H1 (cell line): ENCODE measurements around the gene MYCBP2. TPM values are rescaled to one million over a fixed set of nuclear protein-coding genes. Genes with fewer than 3 reads are reported as not detected.

Source experiments
- CTCF ChIA-PET: fragments of 300-600 bp; sonication (Branson Sonifier 250); formaldehyde crosslinking; loops from one replicate; lab custom pipeline; 2021; ENCODE audit not compliant: partially characterized antibody; lab: Charles Lee
- POLR2A ChIA-PET: fragments of 300-600 bp; sonication (Branson Sonifier 250); formaldehyde crosslinking; loops from one replicate; lab custom pipeline; 2021; ENCODE audit warnings: inconsistent platforms; ENCODE audit not compliant: partially characterized antibody; lab: Charles Lee
- DNase-seq, 2 experiments: peaks; one replicate each; pipeline versions ENCODE4 v3.0.0 to v3.0.0-alpha.2; 2010 to 2022; ENCODE audit warnings: low spot score in 2 of 2, low read depth in 1 of 2, mixed read lengths in 1 of 2
- FAIRE-seq: peaks from 2 replicates; lab custom pipeline; 2011; peaks lifted over from hg19 to GRCh38; lab: Jason Lieb, UNC
- H2AFZ ChIP-seq: 2 replicates; pipeline ENCODE4 v1.8.1; 2012; ENCODE audit warnings: low read length, inconsistent platforms
- H2AK5ac ChIP-seq: 2 replicates; pipeline ENCODE4 v1.6.1; 2013; ENCODE audit warnings: low read depth, low read length
- H2BK120ac ChIP-seq: replicated peaks from 2 replicates; pipeline ENCODE3; 2013; ENCODE audit warnings: low read depth, low read length, inconsistent platforms
- H2BK12ac ChIP-seq: 2 replicates; pipeline ENCODE4 v1.6.1; 2013; ENCODE audit warnings: low read depth, low read length
- H2BK15ac ChIP-seq: 2 replicates; pipeline ENCODE4 v1.6.1; 2013; ENCODE audit warnings: low read length
- H2BK20ac ChIP-seq: 2 replicates; pipeline ENCODE4 v1.6.1; 2013; ENCODE audit warnings: low read length
- H2BK5ac ChIP-seq: 2 replicates; pipeline ENCODE4 v1.6.1; 2013; ENCODE audit warnings: low read depth, low read length
- H3K14ac ChIP-seq: 2 replicates; pipeline ENCODE4 v1.6.1; 2013; ENCODE audit warnings: inconsistent platforms; ENCODE audit not compliant: insufficient read length
- H3K18ac ChIP-seq: 2 replicates; pipeline ENCODE4 v1.6.1; 2013; ENCODE audit warnings: low read length; ENCODE audit errors: extremely low read depth
- H3K23ac ChIP-seq: 2 replicates; pipeline ENCODE4 v1.6.1; 2013; ENCODE audit warnings: inconsistent platforms; ENCODE audit not compliant: insufficient read length
- H3K23me2 ChIP-seq: 2 replicates; pipeline ENCODE4 v1.6.1; 2013; ENCODE audit warnings: low read depth, low read length
- H3K27ac ChIP-seq: 2 replicates; pipeline ENCODE4 v1.6.1; 2011; ENCODE audit warnings: low read depth, low read length, inconsistent platforms
- H3K27me3 ChIP-seq, 4 experiments: replicated peaks in 1 of 4; 1 replicate in 1 of 4; 2 replicates in 3 of 4; pipeline versions ENCODE4 v1.6.1 to v1.8.1; 2011 to 2013; ENCODE audit warnings: low read length in 3 of 4, mild to moderate bottlenecking in 3 of 4, inconsistent platforms in 2 of 4, mixed read lengths in 2 of 4, moderate library complexity in 1 of 4; ENCODE audit not compliant: control insufficient read depth in 3 of 4, insufficient read depth in 3 of 4; ENCODE audit errors: extremely low read depth in 1 of 4
- H3K36me3 ChIP-seq, 4 experiments: 2 replicates each; pipeline versions ENCODE4 v1.6.1 to v1.8.1; 2011 to 2013; ENCODE audit warnings: mild to moderate bottlenecking in 4 of 4, low read length in 3 of 4, moderate library complexity in 2 of 4, control low read depth in 1 of 4, inconsistent platforms in 1 of 4; ENCODE audit not compliant: insufficient read depth in 4 of 4, control insufficient read depth in 2 of 4
- H3K4ac ChIP-seq: replicated peaks from 2 replicates; pipeline ENCODE3; 2013; ENCODE audit warnings: low read length, low read depth, mixed read lengths, inconsistent platforms; ENCODE audit not compliant: insufficient read length
- H3K4me1 ChIP-seq, 4 experiments: replicated peaks in 1 of 4; 1 replicate in 1 of 4; 2 replicates in 3 of 4; pipeline versions ENCODE4 v1.6.1 to v1.8.1; 2011 to 2013; ENCODE audit warnings: low read length in 3 of 4, inconsistent platforms in 2 of 4, mixed read lengths in 1 of 4; ENCODE audit not compliant: insufficient read depth in 4 of 4, control insufficient read depth in 3 of 4
- H3K4me2 ChIP-seq, 2 experiments: 2 replicates each; pipeline versions ENCODE4 v1.6.1 to v1.8.1; 2011 to 2013; ENCODE audit warnings: low read depth in 2 of 2, low read length in 2 of 2, control low read depth in 1 of 2, inconsistent platforms in 1 of 2, mild to moderate bottlenecking in 1 of 2; ENCODE audit not compliant: insufficient read depth in 1 of 2
- H3K4me3 ChIP-seq, 4 experiments: fragments of 200-600, 300-600 bp in 1 of 4; sonication (generic), shearing (Covaris generic), sonication (Bioruptor Twin) in 1 of 4; 2 replicates each; pipeline versions ENCODE4 v1.5.1 to v1.8.1; 2011 to 2016; ENCODE audit warnings: low read length in 4 of 4, low read depth in 3 of 4, control low read depth in 2 of 4, inconsistent platforms in 2 of 4, mild to moderate bottlenecking in 2 of 4, mixed read lengths in 1 of 4, moderate library complexity in 1 of 4; ENCODE audit not compliant: insufficient read depth in 2 of 4; ENCODE audit errors: extremely low read depth in 1 of 4
- H3K56ac ChIP-seq: replicated peaks from 2 replicates; pipeline ENCODE3; 2013; ENCODE audit warnings: low read depth, mild to moderate bottlenecking, mixed read lengths, low read length, inconsistent platforms; ENCODE audit not compliant: insufficient read length
- H3K79me1 ChIP-seq: 2 replicates; pipeline ENCODE4 v1.6.1; 2013; ENCODE audit warnings: low read depth, low read length, control low read depth
- H3K79me2 ChIP-seq, 2 experiments: 2 replicates each; pipeline versions ENCODE4 v1.6.1 to v1.8.1; 2012 to 2013; ENCODE audit warnings: low read length in 2 of 2, mild to moderate bottlenecking in 2 of 2, inconsistent platforms in 1 of 2; ENCODE audit not compliant: insufficient read depth in 2 of 2, control insufficient read depth in 1 of 2
- H3K9ac ChIP-seq, 4 experiments: replicated peaks in 1 of 4; 1 replicate in 1 of 4; 2 replicates in 3 of 4; pipeline versions ENCODE4 v1.6.1 to v1.8.1; 2011 to 2013; ENCODE audit warnings: low read depth in 3 of 4, low read length in 3 of 4, control low read depth in 2 of 4, mild to moderate bottlenecking in 2 of 4, moderate library complexity in 2 of 4, inconsistent platforms in 1 of 4; ENCODE audit errors: extremely low read depth in 1 of 4
- H3K9me3 ChIP-seq, 2 experiments: 2 replicates each; pipeline versions ENCODE4 v1.6.1 to v1.8.1; 2012 to 2013; ENCODE audit warnings: mild to moderate bottlenecking in 2 of 2, moderate library complexity in 2 of 2, control low read depth in 1 of 2, inconsistent platforms in 1 of 2, low read depth in 1 of 2, low read length in 1 of 2, mixed read lengths in 1 of 2; ENCODE audit not compliant: insufficient read depth in 2 of 2
- H4K20me1 ChIP-seq, 2 experiments: replicated peaks in 1 of 2; 2 replicates each; pipeline versions ENCODE3 to v1.8.1; 2011 to 2013; ENCODE audit warnings: inconsistent platforms in 2 of 2, low read length in 2 of 2, mild to moderate bottlenecking in 1 of 2; ENCODE audit not compliant: insufficient read depth in 2 of 2, control insufficient read depth in 1 of 2
- H4K5ac ChIP-seq: 2 replicates; pipeline ENCODE4 v1.6.1; 2013; ENCODE audit warnings: low read length, low read depth, mixed read lengths, inconsistent platforms; ENCODE audit not compliant: insufficient read length
- H4K8ac ChIP-seq: 2 replicates; pipeline ENCODE4 v1.8.0; 2013; ENCODE audit warnings: mild to moderate bottlenecking, moderate library complexity, low read length, inconsistent platforms; ENCODE audit not compliant: insufficient read depth; ENCODE audit errors: extremely low read depth
- H4K91ac ChIP-seq: replicated peaks from 2 replicates; pipeline ENCODE3; 2013; ENCODE audit warnings: low read length, mixed read lengths, inconsistent platforms; ENCODE audit not compliant: insufficient read length
- ATF3 ChIP-seq: IDR thresholded peaks from 2 replicates; pipeline ENCODE4 v1.6.1; 2011; ENCODE audit warnings: low read depth, mild to moderate bottlenecking, low read length; ENCODE audit not compliant: insufficient read depth
- CHD2 ChIP-seq: IDR thresholded peaks from 2 replicates; pipeline ENCODE4 v1.6.1; 2012; ENCODE audit warnings: low read length, improper control_type of control experiment
- JUND ChIP-seq: IDR thresholded peaks from 2 replicates; pipeline ENCODE4 v1.6.1; 2011; ENCODE audit warnings: mild to moderate bottlenecking, improper control_type of control experiment, low read length
- KDM1A ChIP-seq: fragments of 200-600, 300-600 bp; sonication (generic); IDR thresholded peaks from 2 replicates; pipeline ENCODE4 v1.7.1; 2016; ENCODE audit warnings: mild to moderate bottlenecking, low read length, borderline replicate concordance
- NRF1 ChIP-seq: IDR thresholded peaks from 2 replicates; pipeline ENCODE4 v1.6.1; 2011; ENCODE audit warnings: mild to moderate bottlenecking, low read depth, low read length, improper control_type of control experiment
- PHF8 ChIP-seq: fragments of 200-600 bp; sonication (generic); conservative IDR thresholded peaks from 2 replicates; pipeline ENCODE4 v1.7.1; 2012; ENCODE audit warnings: low read depth, mild to moderate bottlenecking, inconsistent platforms, low read length, moderate library complexity
- POU5F1 ChIP-seq: IDR thresholded peaks from 2 replicates; pipeline ENCODE4 v1.6.1; 2011; ENCODE audit warnings: low read depth, mild to moderate bottlenecking, low read length, moderate library complexity
- RBBP5 ChIP-seq: IDR thresholded peaks from 2 replicates; pipeline ENCODE4 v1.7.1; 2012; ENCODE audit warnings: low read depth, mild to moderate bottlenecking, inconsistent platforms, low read length, moderate library complexity, borderline replicate concordance
- RXRA ChIP-seq: IDR thresholded peaks from 2 replicates; pipeline ENCODE4 v1.6.1; 2011; ENCODE audit warnings: low read depth, mild to moderate bottlenecking, low read length, moderate library complexity; ENCODE audit not compliant: insufficient read depth
- SIN3A ChIP-seq, 2 experiments: IDR thresholded peaks in 1 of 2; conservative IDR thresholded peaks in 1 of 2; 2 replicates each; pipeline ENCODE4 v1.6.1; 2011 to 2012; ENCODE audit warnings: low read length in 2 of 2, improper control_type of control experiment in 1 of 2, low read depth in 1 of 2, mild to moderate bottlenecking in 1 of 2
- SP4 ChIP-seq: IDR thresholded peaks from 2 replicates; pipeline ENCODE4 v1.6.1; 2012; ENCODE audit warnings: low read length, inconsistent platforms
- TAF7 ChIP-seq: optimal IDR thresholded peaks from 2 replicates; pipeline ENCODE3; 2011; ENCODE audit warnings: low read depth, mild to moderate bottlenecking, inconsistent platforms, low read length, moderate library complexity, borderline replicate concordance
- WGBS, 2 experiments: shearing (Covaris generic) in 1 of 2; methylation state at CpG; one replicate each; pipeline versions ENCODE4 v1.1.6 to v1.1.7; 2013 to 2015; ENCODE audit warnings: low lambda C conversion rate in 2 of 2, mixed read lengths in 2 of 2, inconsistent platforms in 1 of 2, low coverage in 1 of 2, missing lambda C conversion rate in 1 of 2; ENCODE audit not compliant: insufficient replicate concordance in 2 of 2, insufficient coverage in 1 of 2, insufficient read length in 1 of 2; ENCODE audit errors: extremely low coverage in 1 of 2, missing lambda C conversion rate in 1 of 2; 5-methylcytosine and 5-hydroxymethylcytosine counted together
- polyA plus RNA-seq, 7 experiments: library from polyadenylated mRNA; depleted of rRNA in 3 of 7; stranded (reverse) in 5 of 7; unstranded in 2 of 7; fragments of >200 nt in 5 of 7; fragments of 200-250 nt in 2 of 7; gene quantifications; 1 replicate in 5 of 7; 2 replicates in 1 of 7; 4 replicates in 1 of 7; pipeline versions ENCODE4 v1.2.1 to v1.2.3, GENCODE V29; 2011 to 2013; ENCODE audit warnings: missing spikeins in 2 of 7, mixed read lengths in 2 of 7
- total RNA-seq: library from RNA; stranded (reverse); fragmentation: NEBNext Ultra II Directional; extraction: Animal tissue kit (Norgen Biotek cat#: 25700); gene quantifications from 2 replicates; pipeline ENCODE4 v1.2.1, GENCODE V29; 2021

The MYCBP2 gene
- total and polyA plus RNA-seq, 2 of the 8 experiments (the other 6 are each of a cell fraction or from before 2014, with no cell fraction given) = 19.0 to 52.1 TPM

GRCh38 chr13:77222909-77223308 is 104.0 kb downstream of the MYCBP2 start:
- Histone ChIP-seq H3K36me3 (0 out of 8 replicates have a peak, but pooled peaks cover 0 to 2% (median 0%) of the 10 kb centered on the region in 4 experiments), H4K5ac (no peak overlapping the region)
- FAIRE-seq = no peak
- no peak for TF ChIP-seq SP4
- TF ChIP-seq POU5F1 = no peak
- no peak for TF ChIP-seq RBBP5
- TF ChIP-seq RXRA = no peak
- TF ChIP-seq SIN3A (conservative IDR thresholded peaks at IDR 0.05 in 1 of 2, IDR thresholded peaks at IDR 0.05 in 1 of 2; ENCODE audit: low read depth in 1 of 2, low read length in 2 of 2) = no peak
- no peak for TF ChIP-seq CHD2
- no peak for TF ChIP-seq NRF1
- TF ChIP-seq ATF3 = no peak
- no peak for TF ChIP-seq JUND
- no peak for TF ChIP-seq PHF8
- TF ChIP-seq KDM1A = no peak
- TF ChIP-seq TAF7 = no peak

More at GRCh38 chr13:77222909-77223308, 104.0 kb downstream of the MYCBP2 start:
- no peak overlapping the region for H3K4me2 ChIP-seq
- no peak overlapping the region for H2BK5ac ChIP-seq
- H3K23me2 ChIP-seq = no peaks in the 10 kb centered on the region
- POLR2A ChIA-PET = no interaction called here
- no peak overlapping the region for H4K8ac ChIP-seq
- no peak overlapping the region for H2AFZ ChIP-seq
- H2BK20ac ChIP-seq = no peak overlapping the region
- H3K9ac ChIP-seq = no peak overlapping the region
- no peak overlapping the region for H3K4me3 ChIP-seq
- no peak overlapping the region for H3K56ac ChIP-seq
- H4K20me1 ChIP-seq = no peaks in the 10 kb centered on the region
- H3K9me3 ChIP-seq = no peaks in the 10 kb centered on the region
- H3K4me1 ChIP-seq = no peaks in the 10 kb centered on the region
- no peaks in the 10 kb centered on the region for H3K27me3 ChIP-seq
- H3K27ac ChIP-seq = no peak overlapping the region
- H2BK120ac ChIP-seq = no peak overlapping the region
- H3K79me1 ChIP-seq = no peaks in the 10 kb centered on the region
- 92% methylated on average over 3 of the region's 3 CpGs; no CpG with 5 or more reads in 1 of the 2 experiments for WGBS, 2 experiments
- H3K79me2 ChIP-seq = no peaks in the 10 kb centered on the region
- no peak overlapping the region for H4K91ac ChIP-seq
- H3K14ac ChIP-seq = no peak overlapping the region
- no peak overlapping the region for H2AK5ac ChIP-seq
- no peak overlapping the region for H3K23ac ChIP-seq
- no peak overlapping the region for H2BK12ac ChIP-seq
- H3K18ac ChIP-seq = no peak overlapping the region
- no peak for DNase-seq
- H3K4ac ChIP-seq = no peak overlapping the region
- CTCF ChIA-PET = no interaction called here
- H2BK15ac ChIP-seq = no peak overlapping the region
